ENCODE results near the gene CFAP107.

Gene CFAP107

DNA sequence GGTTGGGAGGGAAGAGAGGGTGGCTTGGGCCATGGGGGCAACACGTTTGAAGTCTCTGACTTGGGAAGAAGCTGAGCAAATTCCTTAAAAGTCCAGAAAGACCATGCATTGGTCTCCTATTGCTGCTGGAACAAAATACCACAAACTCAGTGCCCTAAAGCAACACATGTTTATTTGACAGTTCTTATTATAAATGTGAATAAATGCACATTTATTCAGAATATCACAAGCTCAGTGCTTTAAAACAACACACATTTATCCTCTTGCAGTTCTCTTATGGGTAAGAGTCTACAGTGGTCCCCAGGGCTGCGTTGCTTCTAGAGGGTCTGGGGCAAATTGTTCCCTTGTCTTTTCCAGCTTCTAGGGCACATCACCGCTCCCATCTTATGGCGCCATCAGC, 17.5 kb downstream of the CFAP107 start:
- H3F3A ChIP-seq (ENCODE audit: insufficient read depth, low read length): no peaks in the 10 kb centered on the region
- H2AFZ ChIP-seq (ENCODE audit: low read length): no peak overlapping the region
- H3K27ac ChIP-seq (ENCODE audit: low read depth, low read length, poor library complexity, severe bottlenecking): no peak overlapping the region
- no peak overlapping the region for H3K4me3 ChIP-seq (ENCODE audit: low read depth, low read length, poor library complexity, severe bottlenecking)
- no peak overlapping the region for H3K4me2 ChIP-seq (ENCODE audit: low read length)
- no peaks in the 10 kb centered on the region for H3K27me3 ChIP-seq (ENCODE audit: insufficient read depth, low read length)
- no peaks in the 10 kb centered on the region for H3K4me1 ChIP-seq (ENCODE audit: insufficient read depth, low read length, severe bottlenecking)
- H3K36me3 ChIP-seq (ENCODE audit: insufficient read depth, low read length): no peaks in the 10 kb centered on the region
- no peaks in the 10 kb centered on the region for H3K79me2 ChIP-seq (ENCODE audit: insufficient read depth, low read length)
- no peaks in the 10 kb centered on the region for H3K9me2 ChIP-seq (ENCODE audit: low read depth, low read length)
- H3K9ac ChIP-seq (ENCODE audit: low read length): no peak overlapping the region
- TF ChIP-seq EZH2 (IDR thresholded peaks at IDR 0.05; ENCODE audit: borderline replicate concordance, low read length) (no peak), CTCF (IDR thresholded peaks at IDR 0.05; ENCODE audit: low read length) (no peak)
- no peaks in the 10 kb centered on the region for H3K9me3 ChIP-seq (ENCODE audit: low read length)
- no peaks in the 10 kb centered on the region for H4K20me1 ChIP-seq (ENCODE audit: insufficient read depth, low read length)

DNA sequence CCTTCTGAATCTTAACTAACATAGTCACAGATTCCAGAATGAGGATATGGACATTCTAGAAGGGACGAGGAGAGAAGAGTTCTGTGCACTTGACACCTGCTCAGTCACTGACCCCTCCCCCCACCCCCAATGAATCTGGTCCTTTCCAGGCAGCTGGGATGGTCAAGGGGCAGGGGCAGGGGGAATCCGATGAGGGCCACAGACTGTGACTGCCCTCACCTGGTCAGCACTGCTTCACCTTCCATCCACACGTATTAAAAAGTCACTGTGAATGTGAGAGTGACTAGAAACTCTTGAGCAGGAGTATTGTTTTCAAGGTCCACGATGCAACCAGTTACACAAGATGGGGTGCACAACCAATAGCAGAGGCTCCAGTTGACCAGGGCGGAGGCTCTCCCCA, 18.0 kb downstream of the CFAP107 start:
- H3K27ac ChIP-seq (ENCODE audit: low read depth, low read length, poor library complexity, severe bottlenecking): no peak overlapping the region
- no peaks in the 10 kb centered on the region for H3K27me3 ChIP-seq (ENCODE audit: insufficient read depth, low read length)
- no peak overlapping the region for H3K4me2 ChIP-seq (ENCODE audit: low read length)
- no peaks in the 10 kb centered on the region for H4K20me1 ChIP-seq (ENCODE audit: insufficient read depth, low read length)
- H3K4me3 ChIP-seq (ENCODE audit: low read depth, low read length, poor library complexity, severe bottlenecking): no peak overlapping the region
- no peaks in the 10 kb centered on the region for H3K9me2 ChIP-seq (ENCODE audit: low read depth, low read length)
- no peak overlapping the region; the same call in 1 of the 2 replicates for H2AFZ ChIP-seq (ENCODE audit: low read length)
- no peaks in the 10 kb centered on the region for H3K9me3 ChIP-seq (ENCODE audit: low read length)
- no peak overlapping the region for H3K9ac ChIP-seq (ENCODE audit: low read length)
- no peaks in the 10 kb centered on the region for H3F3A ChIP-seq (ENCODE audit: insufficient read depth, low read length)
- TF ChIP-seq CTCF (IDR thresholded peaks at IDR 0.05; ENCODE audit: low read length): no peak
- TF ChIP-seq EZH2 (IDR thresholded peaks at IDR 0.05; ENCODE audit: borderline replicate concordance, low read length): no peak
- no peaks in the 10 kb centered on the region for H3K4me1 ChIP-seq (ENCODE audit: insufficient read depth, low read length, severe bottlenecking)
- no peaks in the 10 kb centered on the region for H3K36me3 ChIP-seq (ENCODE audit: insufficient read depth, low read length)
- H3K79me2 ChIP-seq (ENCODE audit: insufficient read depth, low read length): no peaks in the 10 kb centered on the region

DNA sequence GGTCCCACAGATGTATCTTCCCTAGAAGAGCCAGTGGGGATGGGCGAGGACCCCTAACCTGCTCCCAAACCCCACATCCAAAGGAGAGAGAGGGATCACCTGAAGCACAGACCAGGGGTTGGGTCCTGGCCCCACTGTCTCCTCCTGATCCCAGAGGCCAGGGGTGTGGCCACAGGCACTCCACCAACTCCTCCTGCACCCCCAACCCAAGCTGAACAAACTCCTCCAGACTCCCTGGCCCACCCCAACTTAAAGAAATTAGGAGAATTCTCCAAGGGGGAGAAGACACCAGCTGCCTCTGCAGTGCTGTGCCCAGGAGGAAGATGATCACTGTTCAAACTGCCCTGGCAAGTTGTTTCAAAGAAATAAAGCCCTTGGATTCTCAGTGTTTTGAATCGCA, 23.0 kb downstream of the CFAP107 start:
- no peaks in the 10 kb centered on the region for H3K36me3 ChIP-seq (ENCODE audit: insufficient read depth, low read length)
- H3K79me2 ChIP-seq (ENCODE audit: insufficient read depth, low read length): no peaks in the 10 kb centered on the region
- H3K4me2 ChIP-seq (ENCODE audit: low read length): no peak overlapping the region
- no peak overlapping the region for H3K4me3 ChIP-seq (ENCODE audit: low read depth, low read length, poor library complexity, severe bottlenecking)
- no peaks in the 10 kb centered on the region for H3K9me2 ChIP-seq (ENCODE audit: low read depth, low read length)
- no peak for TF ChIP-seq CTCF (IDR thresholded peaks at IDR 0.05; ENCODE audit: low read length)
- TF ChIP-seq EZH2 (IDR thresholded peaks at IDR 0.05; ENCODE audit: borderline replicate concordance, low read length): no peak
- no peaks in the 10 kb centered on the region for H3K4me1 ChIP-seq (ENCODE audit: insufficient read depth, low read length, severe bottlenecking)
- no peaks in the 10 kb centered on the region for H3K9me3 ChIP-seq (ENCODE audit: low read length)
- H4K20me1 ChIP-seq (ENCODE audit: insufficient read depth, low read length): no peaks in the 10 kb centered on the region
- H2AFZ ChIP-seq (ENCODE audit: low read length): no peak overlapping the region
- 0 out of 2 replicates have a peak, but pooled peaks cover 4% of the 10 kb centered on the region for H3K27me3 ChIP-seq (ENCODE audit: insufficient read depth, low read length)
- no peaks in the 10 kb centered on the region for H3F3A ChIP-seq (ENCODE audit: insufficient read depth, low read length)
- H3K9ac ChIP-seq (ENCODE audit: low read length): no peak overlapping the region
- H3K27ac ChIP-seq (ENCODE audit: low read depth, low read length, poor library complexity, severe bottlenecking): no peak overlapping the region

All from OCI-LY1 (cell line).